HCT116 (cell line): ENCODE results near the gene HOXA7. TPM values are rescaled to one million over a fixed set of nuclear protein-coding genes. Genes with fewer than 3 reads are reported as not detected.

ENCODE experiments used
- ATAC-seq: fragments of 200-7000 bp; cut with Tn5 transposase; 2 replicates; pipeline ENCODE4 v1.9.1; 2020; ENCODE audit warnings: mild to moderate bottlenecking, moderate library complexity
- BruUV-seq: library from RNA; stranded (reverse); fragments of 400-500 nt; replicated peaks from 2 replicates; lab custom pipeline; 2021; lab: Mats Ljungman, UMichigan
- CTCF ChIA-PET: fragments of 300-600 bp; sonication (Branson Sonifier 250); formaldehyde crosslinking; loops from one replicate; lab custom pipeline; 2021; ENCODE audit warnings: antibody characterized with exemption; lab: Charles Lee
- POLR2A ChIA-PET: fragments of 300-600, 350-600 bp; sonication (Branson Sonifier 250); formaldehyde crosslinking; loops from one replicate; lab custom pipeline; 2021; ENCODE audit warnings: antibody characterized with exemption; lab: Charles Lee
- RAD21 ChIA-PET, 2 experiments: fragments of 300-600 bp; sonication (Branson Sonifier 250); formaldehyde crosslinking; loops; one replicate each; lab custom pipeline; 2023; ENCODE audit warnings: low total read pairs in 2 of 2; ENCODE audit not compliant: uncharacterized antibody in 2 of 2, unreplicated experiment in 2 of 2, low non-redundant PET in 1 of 2; lab: Charles Lee
- DNase-seq: peaks from one replicate; pipeline ENCODE4 v3.0.0-alpha.2; 2010; ENCODE audit warnings: low read depth, low spot score
- H2AFZ ChIP-seq: fragments of 200-600 bp; shearing (Covaris generic), sonication (generic); 2 replicates; pipeline ENCODE4 v1.6.1; 2017; ENCODE audit warnings: low read depth, mixed run types, mixed read lengths, antibody characterized with exemption, low read length; ENCODE audit not compliant: poor library complexity, severe bottlenecking
- H3K27ac ChIP-seq: 2 replicates; pipeline ENCODE4 v1.5.1; 2012; ENCODE audit warnings: low read depth, low read length
- H3K27me3 ChIP-seq: fragments of 200-600 bp; sonication (generic); 2 replicates; pipeline ENCODE4 v1.6.1; 2016; ENCODE audit warnings: mixed run types, low read length, mixed read lengths; ENCODE audit not compliant: insufficient read depth
- H3K36me3 ChIP-seq, 2 experiments: fragments of 200-500 bp in 1 of 2; fragments of 200-600 bp in 1 of 2; sonication (Bioruptor generic) in 1 of 2; sonication (generic) in 1 of 2; 2 replicates each; pipeline versions ENCODE4 v1.5.1 to v1.6.1; 2014 to 2016; ENCODE audit warnings: low read length in 2 of 2, inconsistent platforms in 1 of 2, mixed read lengths in 1 of 2, mixed run types in 1 of 2; ENCODE audit not compliant: insufficient read depth in 2 of 2, control insufficient read depth in 1 of 2
- H3K4me1 ChIP-seq, 2 experiments: fragments of 200-600 bp in 1 of 2; sonication (generic) in 1 of 2; 2 replicates each; pipeline versions ENCODE4 v1.5.1 to v1.6.1; 2012 to 2017; ENCODE audit warnings: low read length in 2 of 2, inconsistent platforms in 1 of 2, mild to moderate bottlenecking in 1 of 2, mixed read lengths in 1 of 2, mixed run types in 1 of 2, moderate library complexity in 1 of 2; ENCODE audit not compliant: insufficient read depth in 2 of 2, control insufficient read depth in 1 of 2
- H3K4me2 ChIP-seq: fragments of 200-600 bp; sonication (generic); 2 replicates; pipeline ENCODE4 v1.6.1; 2017; ENCODE audit warnings: mixed run types, low read length, mixed read lengths
- H3K4me3 ChIP-seq, 2 experiments: fragments of 200-600 bp in 1 of 2; sonication (generic) in 1 of 2; replicated peaks in 1 of 2; 2 replicates each; pipeline ENCODE4 v1.5.1; 2011 to 2016; ENCODE audit warnings: low read length in 2 of 2, control low read depth in 1 of 2, low read depth in 1 of 2, mild to moderate bottlenecking in 1 of 2, mixed read lengths in 1 of 2, mixed run types in 1 of 2
- H3K79me2 ChIP-seq: fragments of 200-600 bp; sonication (generic); 2 replicates; pipeline ENCODE4 v1.6.1; 2017; ENCODE audit warnings: mild to moderate bottlenecking, mixed run types, low read length, moderate library complexity, mixed read lengths; ENCODE audit not compliant: insufficient read depth
- H3K9ac ChIP-seq: fragments of 200-600 bp; sonication (generic); 2 replicates; pipeline ENCODE4 v1.6.1; 2016; ENCODE audit warnings: low read length, mixed read lengths
- H3K9me2 ChIP-seq: fragments of 200-600 bp; sonication (generic), shearing (Covaris generic); 2 replicates; pipeline ENCODE4 v1.6.1; 2017; ENCODE audit warnings: mixed run types, mild to moderate bottlenecking, moderate library complexity; ENCODE audit not compliant: insufficient read depth
- H3K9me3 ChIP-seq, 2 experiments: fragments of 200-500 bp in 1 of 2; fragments of 200-600 bp in 1 of 2; sonication (Bioruptor generic) in 1 of 2; sonication (generic) in 1 of 2; 2 replicates each; pipeline ENCODE4 v1.6.1; 2014 to 2017; ENCODE audit warnings: low read length in 2 of 2, mixed read lengths in 2 of 2, inconsistent platforms in 1 of 2, low read depth in 1 of 2, mild to moderate bottlenecking in 1 of 2, mixed run types in 1 of 2, moderate library complexity in 1 of 2; ENCODE audit not compliant: control insufficient read depth in 1 of 2, insufficient read depth in 1 of 2
- H4K20me1 ChIP-seq: fragments of 200-600 bp; sonication (generic), shearing (Covaris generic); 2 replicates; pipeline ENCODE4 v1.6.1; 2017; ENCODE audit warnings: mixed run types, mild to moderate bottlenecking, moderate library complexity; ENCODE audit not compliant: insufficient read depth
- ATF3 ChIP-seq: IDR thresholded peaks from 2 replicates; pipeline ENCODE4 v1.6.1; 2012
- CBX3 ChIP-seq: IDR thresholded peaks from 2 replicates; pipeline ENCODE4 v1.6.1; 2012; ENCODE audit warnings: low read depth
- CEBPB ChIP-seq: IDR thresholded peaks from 2 replicates; pipeline ENCODE4 v1.6.1; 2012; ENCODE audit warnings: low read depth
- EGR1 ChIP-seq: IDR thresholded peaks from 2 replicates; pipeline ENCODE4 v1.6.1; 2012; ENCODE audit warnings: low read depth
- ELF1 ChIP-seq: IDR thresholded peaks from 2 replicates; pipeline ENCODE4 v1.6.1; 2012; ENCODE audit warnings: low read depth, borderline replicate concordance
- EZH2 ChIP-seq: fragments of 200-600 bp; sonication (generic); IDR thresholded peaks from 2 replicates; pipeline ENCODE4 v1.6.1; 2017; ENCODE audit warnings: antibody characterized with exemption, mixed run types
- EZH2phosphoT487 ChIP-seq: fragments of 200-600 bp; IDR thresholded peaks from 2 replicates; pipeline ENCODE4 v1.6.1; 2018; ENCODE audit warnings: antibody characterized with exemption, borderline replicate concordance
- JUND ChIP-seq: IDR thresholded peaks from 2 replicates; pipeline ENCODE4 v1.6.1; 2012
- MAX ChIP-seq: IDR thresholded peaks from 2 replicates; pipeline ENCODE4 v1.6.1; 2012
- POLR2A ChIP-seq: IDR thresholded peaks from 2 replicates; pipeline ENCODE4 v1.7.0; 2011; ENCODE audit warnings: borderline replicate concordance; ENCODE audit not compliant: insufficient read depth, insufficient read length; ENCODE audit errors: extremely low read depth
- POLR2AphosphoS5 ChIP-seq: IDR thresholded peaks from 2 replicates; pipeline ENCODE4 v1.6.1; 2011; ENCODE audit warnings: mild to moderate bottlenecking, low read depth, low read length, moderate library complexity
- RAD21 ChIP-seq: IDR thresholded peaks from 2 replicates; pipeline ENCODE4 v1.6.1; 2012; ENCODE audit warnings: low read depth, mild to moderate bottlenecking
- REST ChIP-seq: IDR thresholded peaks from 2 replicates; pipeline ENCODE4 v1.6.1; 2012; ENCODE audit warnings: low read depth
- SIN3A ChIP-seq: IDR thresholded peaks from 2 replicates; pipeline ENCODE4 v1.6.1; 2012; ENCODE audit warnings: low read depth
- SP1 ChIP-seq: IDR thresholded peaks from 2 replicates; pipeline ENCODE4 v1.6.1; 2012; ENCODE audit warnings: low read depth
- SRF ChIP-seq: IDR thresholded peaks from 2 replicates; pipeline ENCODE4 v1.6.1; 2012; ENCODE audit warnings: low read depth
- TCF7L2 ChIP-seq: IDR thresholded peaks from 2 replicates; pipeline ENCODE4 v1.7.0; 2011; ENCODE audit warnings: borderline replicate concordance, inconsistent platforms; ENCODE audit not compliant: insufficient read depth, insufficient read length; ENCODE audit errors: extremely low read depth
- YY1 ChIP-seq: IDR thresholded peaks from 2 replicates; pipeline ENCODE4 v1.6.1; 2011; ENCODE audit warnings: low read length, low read depth, moderate library complexity, mild to moderate bottlenecking; ENCODE audit not compliant: insufficient replicate concordance; ENCODE audit errors: extremely low read depth
- ZBTB33 ChIP-seq: IDR thresholded peaks from 2 replicates; pipeline ENCODE4 v1.6.1; 2011; ENCODE audit warnings: mild to moderate bottlenecking, low read length, moderate library complexity; ENCODE audit not compliant: insufficient replicate concordance; ENCODE audit errors: extremely low read depth
- ZNF274 ChIP-seq: fragments of 200-500 bp; sonication (Bioruptor generic); IDR thresholded peaks from 2 replicates; pipeline ENCODE4 v1.6.1; 2014; ENCODE audit warnings: mild to moderate bottlenecking, low read depth, low read length, inconsistent platforms
- intact Hi-C: fragments of 100-400 bp; cut with micrococcal nuclease; formaldehyde crosslinking; loops from 2 replicates; pipeline ENCODE4 v1.10.0; 2022
- total RNA-seq: library from RNA; stranded (reverse); gene quantifications from one replicate; pipeline ENCODE4 v1.2.1, GENCODE V29; 2021; ENCODE audit not compliant: unreplicated experiment

Gene HOXA7
- total RNA-seq, 1 experiment from 2014 or later: 15.0 TPM

GRCh38 chr7:27126596-27127327, 29.7 kb downstream of the HOXA7 start:
- CTCF ChIA-PET: no interaction called here
- TF ChIP-seq POLR2A: no peak
- no peak for TF ChIP-seq SRF
- TF ChIP-seq SIN3A: no peak
- no peak for TF ChIP-seq EZH2
- no peak for TF ChIP-seq ELF1
- no peak for TF ChIP-seq EZH2phosphoT487
- TF ChIP-seq EGR1: no peak
- no peak for TF ChIP-seq TCF7L2
- no peak for TF ChIP-seq CBX3
- no peak for TF ChIP-seq SP1
- TF ChIP-seq RAD21: no peak
- no peak for TF ChIP-seq ZNF274
- no peak for TF ChIP-seq CEBPB
- TF ChIP-seq MAX: no peak
- no peak for TF ChIP-seq JUND
- no peak for TF ChIP-seq ATF3
- no peak for TF ChIP-seq POLR2AphosphoS5
- no peak for TF ChIP-seq ZBTB33
- TF ChIP-seq YY1: no peak
- TF ChIP-seq REST: no peak
- H3K27ac ChIP-seq: no peak overlapping the region
- BruUV-seq: no TSS peak
- ATAC-seq (no peak), DNase-seq (no peak)
- RAD21 ChIA-PET: no interaction called here
- no peaks in the 10 kb centered on the region for H3K9me2 ChIP-seq
- H3K9me3 ChIP-seq: no peaks in the 10 kb centered on the region
- no peaks in the 10 kb centered on the region for H3K36me3 ChIP-seq
- H4K20me1 ChIP-seq: no peaks in the 10 kb centered on the region
- no peak overlapping the region for H2AFZ ChIP-seq
- POLR2A ChIA-PET: no interaction called here
- H3K27me3 ChIP-seq: peaks cover 32% of the 10 kb centered on the region
- H3K9ac ChIP-seq: no peak overlapping the region
- no peak overlapping the region for H3K4me3 ChIP-seq
- H3K4me2 ChIP-seq: no peak overlapping the region
- H3K79me2 ChIP-seq: no peaks in the 10 kb centered on the region
- intact Hi-C loops: no loop called here
- peaks cover 26 to 70% of the 10 kb centered on the region in 2 experiments for H3K4me1 ChIP-seq
